GM23338 (cell line): ENCODE results near the gene OPTN.
"Not testable (repeated sequence)": the region's sequence is repeated elsewhere in the genome, so short reads cannot be mapped to it uniquely, and the experiment has no call there.

Source experiments
- CTCF ChIP-seq, 2 experiments: fragments of 200-600 bp in 1 of 2; sonication (generic) in 1 of 2; conservative IDR thresholded peaks; 2 replicates each; pipeline versions ENCODE4 v1.5.1 to v1.6.1; 2016 to 2017; ENCODE audit warnings: antibody characterized with exemption in 2 of 2, low read depth in 2 of 2, mild to moderate bottlenecking in 2 of 2, moderate library complexity in 1 of 2
- EZH2phosphoT487 ChIP-seq: fragments of 200-600 bp; sonication (generic); IDR thresholded peaks from one replicate; pipeline ENCODE4 v1.8.1; 2018; ENCODE audit warnings: antibody characterized with exemption; ENCODE audit not compliant: unreplicated experiment

GRCh38 chr10:13083700-13084099 is 16.3 kb upstream of the OPTN start:
- not testable (repeated sequence) for TF ChIP-seq EZH2phosphoT487; CTCF (conservative IDR thresholded peaks at IDR 0.05; ENCODE audit: low read depth in 2 of 2)
